ENCODE results near the gene SLC17A9.

GRCh38 chr20:62944184-62944583, 8.3 kb upstream of the SLC17A9 start:
- TF ChIP-seq CTCF (IDR thresholded peaks at IDR 0.05; ENCODE audit: insufficient read depth, low read depth, low read length) (no peak), EZH2 (IDR thresholded peaks at IDR 0.05; ENCODE audit: insufficient read depth, low read length) (no peak)
